Keratinocyte (primary cell): ENCODE measurements around the gene KAZALD1. TPM values are rescaled to one million over a fixed set of nuclear protein-coding genes. Genes with fewer than 3 reads are reported as not detected.

Source experiments
- DNase-seq: peaks from one replicate; pipeline ENCODE4 v3.0.0-alpha.2; 2011; ENCODE audit warnings: low read depth, missing footprints, low spot score
- FAIRE-seq: peaks from 2 replicates; lab custom pipeline; 2011; peaks lifted over from hg19 to GRCh38; lab: Jason Lieb, UNC
- H2AFZ ChIP-seq: 2 replicates; pipeline ENCODE4 v1.6.0; 2012; ENCODE audit warnings: low read length, control low read depth, inconsistent platforms; ENCODE audit not compliant: control insufficient read depth
- H3K27ac ChIP-seq: 2 replicates; pipeline ENCODE4 v1.5.1; 2011; ENCODE audit warnings: low read length; ENCODE audit not compliant: control insufficient read depth, insufficient read depth
- H3K27me3 ChIP-seq: 3 replicates; pipeline ENCODE4 v1.6.0; 2011; ENCODE audit warnings: low read length; ENCODE audit not compliant: control insufficient read depth, insufficient read depth; ENCODE audit errors: extremely low read depth
- H3K36me3 ChIP-seq, 2 experiments: 2 replicates in 1 of 2; 3 replicates in 1 of 2; pipeline ENCODE4 v1.5.1; 2011; ENCODE audit warnings: low read length in 2 of 2, mild to moderate bottlenecking in 1 of 2; ENCODE audit not compliant: control insufficient read depth in 2 of 2, insufficient read depth in 2 of 2; ENCODE audit errors: extremely low read depth in 1 of 2
- H3K4me1 ChIP-seq: 3 replicates; pipeline ENCODE4 v1.5.1; 2011; ENCODE audit warnings: low read length; ENCODE audit not compliant: control insufficient read depth, insufficient read depth; ENCODE audit errors: extremely low read depth
- H3K4me2 ChIP-seq: 3 replicates; pipeline ENCODE4 v1.6.0; 2011; ENCODE audit warnings: low read depth, low read length; ENCODE audit not compliant: control insufficient read depth, insufficient read depth; ENCODE audit errors: extremely low read depth
- H3K4me3 ChIP-seq, 3 experiments: fragments of 200-600 bp in 1 of 3; sonication (generic) in 1 of 3; 2 replicates in 2 of 3; 3 replicates in 1 of 3; pipeline ENCODE4 v1.5.1; 2011 to 2016; ENCODE audit warnings: low read length in 3 of 3, mild to moderate bottlenecking in 3 of 3, control low read depth in 2 of 3, inconsistent platforms in 1 of 3, low read depth in 1 of 3, mixed read lengths in 1 of 3, mixed run types in 1 of 3, moderate library complexity in 1 of 3; ENCODE audit not compliant: control insufficient read depth in 2 of 3, insufficient read depth in 2 of 3; ENCODE audit errors: extremely low read depth in 1 of 3
- H3K79me2 ChIP-seq: 2 replicates; pipeline ENCODE4 v1.6.0; 2012; ENCODE audit warnings: low read length; ENCODE audit not compliant: control insufficient read depth, insufficient read depth
- H3K9ac ChIP-seq: 3 replicates; pipeline ENCODE4 v1.6.0; 2011; ENCODE audit warnings: low read length; ENCODE audit not compliant: control insufficient read depth, insufficient read depth; ENCODE audit errors: extremely low read depth
- H3K9me1 ChIP-seq: 3 replicates; pipeline ENCODE4 v1.6.0; 2011; ENCODE audit warnings: low read length; ENCODE audit not compliant: control insufficient read depth, insufficient read depth; ENCODE audit errors: extremely low read depth
- H3K9me3 ChIP-seq: 2 replicates; pipeline ENCODE4 v1.5.1; 2012; ENCODE audit warnings: low read depth, low read length; ENCODE audit not compliant: control insufficient read depth
- H4K20me1 ChIP-seq: 3 replicates; pipeline ENCODE4 v1.6.0; 2011; ENCODE audit warnings: low read length; ENCODE audit not compliant: control insufficient read depth, insufficient read depth; ENCODE audit errors: extremely low read depth
- CTCF ChIP-seq, 3 experiments: IDR thresholded peaks in 1 of 3; conservative IDR thresholded peaks in 1 of 3; optimal IDR thresholded peaks in 1 of 3; 2 replicates in 2 of 3; 3 replicates in 1 of 3; pipeline versions ENCODE3 to v1.5.1; 2011; ENCODE audit warnings: low read length in 3 of 3, mild to moderate bottlenecking in 3 of 3, moderate library complexity in 2 of 3, control low read depth in 1 of 3, inconsistent platforms in 1 of 3; ENCODE audit not compliant: insufficient read depth in 2 of 3; ENCODE audit errors: extremely low read depth in 1 of 3
- EZH2 ChIP-seq: IDR thresholded peaks from one replicate; pipeline ENCODE4 v1.6.1; 2012; ENCODE audit warnings: inconsistent platforms, mild to moderate bottlenecking, low read length, moderate library complexity
- dilution Hi-C: fragments of 300-500 bp; cut with MboI; formaldehyde crosslinking; loops from one replicate; pipeline ENCODE4 v1.7.0; 2020; ENCODE audit warnings: low sequenced_read_pairs; ENCODE audit not compliant: extremely low pct_ligation_motif_present
- polyA plus RNA-seq, 5 experiments: library from polyadenylated mRNA; depleted of rRNA in 3 of 5; stranded (reverse) in 3 of 5; stranded (forward) in 1 of 5; unstranded in 1 of 5; fragments of >200 nt; gene quantifications; 1 replicate in 1 of 5; 2 replicates in 3 of 5; 3 replicates in 1 of 5; pipeline versions ENCODE4 v1.2.1 to v1.2.3, GENCODE V29; 2011 to 2012; ENCODE audit warnings: missing spikeins in 2 of 5, low read depth in 1 of 5, low replicate concordance in 1 of 5

Gene KAZALD1
- polyA plus RNA-seq, 1 donor (not counting 4 experiments of a cell fraction or from before 2014, with no cell fraction given): 0.08 TPM

DNA sequence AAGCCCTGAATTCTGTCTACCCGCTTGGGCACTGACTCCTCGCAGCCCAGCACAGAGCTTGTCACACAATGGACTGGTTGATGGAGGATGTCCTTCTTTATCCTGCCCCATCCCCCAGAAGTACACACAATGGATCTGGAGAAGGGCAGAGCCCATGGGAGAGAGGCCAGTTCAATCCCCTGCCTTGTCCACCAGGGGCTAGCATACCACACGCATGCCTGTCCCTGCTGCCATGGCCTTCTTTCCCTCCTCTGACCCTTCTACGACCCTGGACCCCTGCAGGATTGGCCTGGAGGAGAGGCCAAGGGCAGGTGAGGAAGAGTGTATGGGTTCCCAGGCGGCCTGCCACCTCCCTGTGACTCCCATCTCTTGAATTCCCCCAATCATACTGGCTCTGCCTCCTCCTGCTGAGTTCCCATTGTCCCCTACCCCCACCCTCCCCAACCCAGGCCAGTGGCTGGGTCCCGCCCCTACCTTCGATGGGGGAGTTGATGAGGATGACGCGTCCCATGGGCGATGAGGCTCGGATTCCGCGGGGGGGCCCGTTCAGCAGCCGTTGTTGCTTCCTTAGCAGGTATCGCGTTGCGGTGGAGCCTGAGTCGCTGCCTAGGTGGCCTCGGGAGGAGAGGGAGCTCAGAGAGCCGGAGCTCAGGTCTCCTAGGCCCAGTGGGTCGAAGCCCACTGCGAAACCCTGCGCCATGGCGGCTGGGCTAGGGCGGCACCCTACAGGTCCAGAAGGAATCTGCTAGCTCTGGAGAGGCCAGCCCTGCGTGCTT lies 32.1 kb upstream of the KAZALD1 start:
- dilution Hi-C loops: no loop called here
- Histone ChIP-seq H3K27me3 (peaks cover 9% of the 10 kb centered on the region), H3K4me3 (no peak overlapping the region), H3K4me1 (peaks cover 27% of the 10 kb centered on the region), H3K79me2 (peaks cover 5% of the 10 kb centered on the region), H3K4me2 (no peak overlapping the region), H3K9me3 (no peaks in the 10 kb centered on the region), H2AFZ (no peak overlapping the region), H3K9ac (no peak overlapping the region), H3K27ac (no peak overlapping the region), H3K9me1 (no peaks in the 10 kb centered on the region), H3K36me3 (peaks cover 2 to 3% of the 10 kb centered on the region in 2 experiments), H4K20me1 (no peaks in the 10 kb centered on the region)
- FAIRE-seq (no peak), DNase-seq (no peak)
- TF ChIP-seq CTCF (optimal IDR thresholded peaks at IDR 0.05 in 1 of 3, IDR thresholded peaks at IDR 0.05 in 1 of 3, conservative IDR thresholded peaks at IDR 0.05 in 1 of 3; ENCODE audit: extremely low read depth in 1 of 3, insufficient read depth in 2 of 3, low read length in 3 of 3) (peak in 1 of 3 experiments; percentile 13), EZH2 (no peak)

- Histone ChIP-seq H3K9ac (peak overlapping the region; percentile 77), H3K36me3 (peaks cover 6 to 10% of the 10 kb centered on the region in 2 experiments), H3K4me1 (peaks cover 27% of the 10 kb centered on the region), H3K9me1 (no peaks in the 10 kb centered on the region), H3K4me3 (peak overlapping the region; percentile 64 to 86 (median 80)), H3K27ac (no peak overlapping the region), H3K4me2 (peak overlapping the region; percentile 99), H3K9me3 (no peaks in the 10 kb centered on the region), H4K20me1 (no peaks in the 10 kb centered on the region), H3K79me2 (peaks cover 5% of the 10 kb centered on the region), H2AFZ (peak overlapping the region; percentile 65), H3K27me3 (peaks cover 9% of the 10 kb centered on the region)
- no peak for FAIRE-seq
- no peak for DNase-seq
- TF ChIP-seq EZH2 (no peak), CTCF (optimal IDR thresholded peaks at IDR 0.05 in 1 of 3, IDR thresholded peaks at IDR 0.05 in 1 of 3, conservative IDR thresholded peaks at IDR 0.05 in 1 of 3; ENCODE audit: extremely low read depth in 1 of 3, insufficient read depth in 2 of 3, low read length in 3 of 3) (no peak)
- dilution Hi-C loops: no loop called here
Observed at GRCh38 chr10:101030496-101031127, 31.2 kb upstream of the KAZALD1 start.
